ENCODE data around the gene ARHGAP27. TPM values are rescaled to one million over a fixed set of nuclear protein-coding genes. Genes with fewer than 3 reads are reported as not detected.
"Not testable (repeated sequence)": the region's sequence is repeated elsewhere in the genome, so short reads cannot be mapped to it uniquely, and the experiment has no call there.

Gene ARHGAP27
- total RNA-seq, 1 experiment from 2014 or later: 104 TPM

- Mint-ChIP-seq H3K36me3 (ENCODE audit: insufficient read depth, unreplicated experiment) (peaks cover 51% of the 10 kb centered on the region), H3K4me3 (ENCODE audit: low read depth, unreplicated experiment) (peak overlapping the region; percentile 37), H3K4me1 (ENCODE audit: low read depth, unreplicated experiment) (peaks cover 46% of the 10 kb centered on the region), H3K27ac (ENCODE audit: unreplicated experiment) (peak overlapping the region; percentile 92)
- BruUV-seq (replicated peaks); H3K27me3 Mint-ChIP-seq (ENCODE audit: unreplicated experiment); H3K9me3 Mint-ChIP-seq (ENCODE audit: low read depth, unreplicated experiment); intact Hi-C loops (cut with micrococcal nuclease; ENCODE audit: unreplicated experiment): not testable (repeated sequence)
- peak; percentile 78 for DNase-seq
- CTCF ChIA-PET: interaction anchor here (0.7 kb wide), 2 partner anchors 29 to 304 kb away, joined by 3 read pairs; no protein-coding TSS in a partner anchor
Observed at GRCh38 chr17:45448066-45448465, 15.4 kb upstream of the ARHGAP27 start.

DNA sequence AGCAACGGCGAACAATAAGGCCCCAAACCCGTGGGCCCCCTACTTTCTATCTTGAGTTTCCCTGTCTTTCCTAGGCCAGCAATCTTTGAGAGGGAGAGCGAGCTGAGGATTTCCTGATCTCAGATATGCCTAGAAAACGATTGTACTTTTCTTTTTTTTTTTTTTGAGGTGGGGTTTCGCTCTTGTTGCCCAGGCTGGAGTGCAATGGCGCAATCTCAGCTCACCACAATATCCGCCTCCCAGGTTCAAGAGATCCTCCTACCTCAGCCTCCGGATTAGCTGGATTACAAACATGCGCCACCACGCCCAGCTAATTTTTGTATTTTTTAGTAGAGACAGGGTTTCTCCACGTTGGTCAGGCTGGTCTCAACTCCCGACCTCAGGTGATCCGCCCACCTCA, 15.0 kb upstream of the ARHGAP27 start:
- Mint-ChIP-seq H3K4me1 (ENCODE audit: low read depth, unreplicated experiment) (peaks cover 46% of the 10 kb centered on the region), H3K4me3 (ENCODE audit: low read depth, unreplicated experiment) (peak overlapping the region; percentile 37), H3K27ac (ENCODE audit: unreplicated experiment) (peak overlapping the region; percentile 92), H3K36me3 (ENCODE audit: insufficient read depth, unreplicated experiment) (peaks cover 48% of the 10 kb centered on the region)
- CTCF ChIA-PET: interaction anchor here (0.7 kb wide), 2 partner anchors 29 to 304 kb away, joined by 3 read pairs; no protein-coding TSS in a partner anchor
- H3K27me3 Mint-ChIP-seq (ENCODE audit: unreplicated experiment); intact Hi-C loops (cut with micrococcal nuclease; ENCODE audit: unreplicated experiment); H3K9me3 Mint-ChIP-seq (ENCODE audit: low read depth, unreplicated experiment): not testable (repeated sequence)
- BruUV-seq (replicated peaks): TSS peak; percentile 74
- peak; percentile 71 for DNase-seq

DNA sequence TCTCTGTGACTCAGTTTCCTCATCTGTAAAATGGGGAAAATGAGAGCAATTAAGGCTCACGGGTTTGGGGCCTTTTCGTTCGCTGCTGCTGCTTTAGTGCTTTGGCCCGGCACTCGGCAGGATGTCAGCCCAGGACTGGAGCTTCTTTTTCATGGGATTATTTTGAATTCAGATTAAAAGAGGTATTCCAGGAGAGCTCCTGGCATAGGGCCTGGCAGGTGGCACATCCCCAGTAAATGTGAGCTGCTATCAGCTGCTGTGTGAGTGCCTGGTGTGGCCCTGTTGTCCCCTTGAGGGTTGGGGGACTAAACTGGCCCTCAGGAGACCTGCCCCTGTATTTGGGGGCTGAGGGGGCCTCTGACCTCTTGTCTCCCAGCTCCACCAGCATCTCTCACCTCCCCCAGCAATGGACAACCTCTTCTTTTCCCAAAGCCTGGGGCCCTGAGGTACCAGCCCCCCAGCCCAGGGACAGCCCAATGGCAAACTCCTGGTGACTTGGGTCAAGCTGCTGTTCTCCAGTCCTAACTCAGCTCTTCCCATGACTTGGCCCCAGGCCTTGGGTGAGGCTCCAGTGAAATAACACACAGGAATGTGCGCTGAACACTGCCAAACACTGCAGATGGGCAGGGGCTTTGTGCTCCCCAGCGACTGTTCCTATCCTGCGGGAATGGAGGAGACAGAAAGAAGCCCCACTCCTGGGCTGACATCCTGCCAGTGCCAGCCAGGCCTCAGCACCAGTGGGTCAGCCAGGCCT, 14.4 kb upstream of the ARHGAP27 start:
- peak overlapping the region; percentile 92 for H3K27ac Mint-ChIP-seq (ENCODE audit: unreplicated experiment)
- peak; percentile 55 for DNase-seq
- CTCF ChIA-PET: interaction anchor here (1.1 kb wide), 1 partner anchor 22 kb away, joined by 4 read pairs; no protein-coding TSS in a partner anchor

DNA sequence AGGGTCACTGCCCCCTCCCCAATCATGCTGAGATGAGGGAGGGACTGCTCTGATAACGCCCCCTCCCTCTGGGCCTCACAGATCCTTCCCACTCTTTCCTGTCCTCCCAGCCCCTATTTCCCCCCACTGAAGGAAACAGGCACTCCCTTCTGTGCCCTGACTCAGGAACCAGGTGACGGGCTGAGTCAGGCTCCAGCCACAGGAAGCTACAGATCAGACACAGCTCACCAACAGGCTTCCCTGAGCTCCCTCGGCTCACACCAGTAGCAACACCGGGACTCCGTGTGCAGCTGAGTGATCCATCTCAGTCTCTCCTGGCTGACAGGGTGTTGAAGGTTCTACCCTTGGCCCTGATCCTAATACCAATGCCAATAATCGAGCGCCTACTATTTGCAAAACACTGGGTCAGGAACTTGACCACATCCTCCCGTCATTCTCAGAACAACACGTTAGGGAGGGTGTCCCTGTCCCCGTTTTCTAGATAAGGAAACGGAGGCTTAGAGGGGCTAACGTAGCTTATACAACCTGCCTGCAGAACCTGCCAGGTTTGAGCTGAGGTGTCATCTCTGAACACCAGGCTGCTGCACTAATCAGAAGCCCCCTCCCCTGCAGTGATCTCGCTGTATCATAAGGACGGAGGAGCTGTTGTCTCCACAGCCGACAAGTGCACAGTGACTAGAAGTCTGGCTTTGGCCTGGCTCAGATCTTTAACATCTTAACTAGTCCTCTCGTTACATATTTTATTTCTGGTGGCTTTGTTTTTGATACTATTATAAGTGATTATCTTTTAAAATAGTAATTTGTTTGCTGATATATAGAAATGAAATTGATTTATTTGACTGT, 13.5 kb upstream of the ARHGAP27 start:
- Mint-ChIP-seq H3K4me3 (ENCODE audit: low read depth, unreplicated experiment) (peak overlapping the region; percentile 49), H3K36me3 (ENCODE audit: insufficient read depth, unreplicated experiment) (peaks cover 59% of the 10 kb centered on the region), H3K4me1 (ENCODE audit: low read depth, unreplicated experiment) (peaks cover 59% of the 10 kb centered on the region), H3K27ac (ENCODE audit: unreplicated experiment) (peak overlapping the region; percentile 95)
- H3K27me3 Mint-ChIP-seq (ENCODE audit: unreplicated experiment); H3K9me3 Mint-ChIP-seq (ENCODE audit: low read depth, unreplicated experiment); intact Hi-C loops (cut with micrococcal nuclease; ENCODE audit: unreplicated experiment): not testable (repeated sequence)
- CTCF ChIA-PET: interaction anchor here (0.6 to 1.1 kb wide), 4 partner anchors 14 to 712 kb away, joined by 4 to 6 read pairs (median 5); no protein-coding TSS in a partner anchor
- BruUV-seq (replicated peaks): TSS peak; percentile 96
- peak; percentile 81 for DNase-seq

More for the DNA sequence above, 14.4 kb upstream of the ARHGAP27 start:
- Mint-ChIP-seq H3K4me3 (ENCODE audit: low read depth, unreplicated experiment) (peak overlapping the region; percentile 37), H3K36me3 (ENCODE audit: insufficient read depth, unreplicated experiment) (peaks cover 52% of the 10 kb centered on the region), H3K4me1 (ENCODE audit: low read depth, unreplicated experiment) (peaks cover 50% of the 10 kb centered on the region)
- BruUV-seq (replicated peaks); H3K9me3 Mint-ChIP-seq (ENCODE audit: low read depth, unreplicated experiment); intact Hi-C loops (cut with micrococcal nuclease; ENCODE audit: unreplicated experiment); H3K27me3 Mint-ChIP-seq (ENCODE audit: unreplicated experiment): not testable (repeated sequence)

- H3K4me3 Mint-ChIP-seq (ENCODE audit: low read depth, unreplicated experiment); BruUV-seq (replicated peaks); H3K9me3 Mint-ChIP-seq (ENCODE audit: low read depth, unreplicated experiment); intact Hi-C loops (cut with micrococcal nuclease; ENCODE audit: unreplicated experiment); H3K27me3 Mint-ChIP-seq (ENCODE audit: unreplicated experiment); DNase-seq: not testable (repeated sequence)
- Mint-ChIP-seq H3K27ac (ENCODE audit: unreplicated experiment) (peak overlapping the region; percentile 95), H3K4me1 (ENCODE audit: low read depth, unreplicated experiment) (peaks cover 69% of the 10 kb centered on the region), H3K36me3 (ENCODE audit: insufficient read depth, unreplicated experiment) (peaks cover 66% of the 10 kb centered on the region)
- CTCF ChIA-PET: interaction anchor here (1.0 kb wide), 1 partner anchor 16 kb away, joined by 6 read pairs; no protein-coding TSS in a partner anchor
Observed at GRCh38 chr17:45444856-45445820, 12.5 kb upstream of the ARHGAP27 start.

- CTCF ChIA-PET; BruUV-seq (replicated peaks); H3K27ac Mint-ChIP-seq (ENCODE audit: unreplicated experiment); DNase-seq; H3K27me3 Mint-ChIP-seq (ENCODE audit: unreplicated experiment); H3K9me3 Mint-ChIP-seq (ENCODE audit: low read depth, unreplicated experiment); intact Hi-C loops (cut with micrococcal nuclease; ENCODE audit: unreplicated experiment); H3K4me3 Mint-ChIP-seq (ENCODE audit: low read depth, unreplicated experiment): not testable (repeated sequence)
- Mint-ChIP-seq H3K36me3 (ENCODE audit: insufficient read depth, unreplicated experiment) (peaks cover 71% of the 10 kb centered on the region), H3K4me1 (ENCODE audit: low read depth, unreplicated experiment) (peaks cover 77% of the 10 kb centered on the region)
Observed at GRCh38 chr17:45444301-45444700, 11.6 kb upstream of the ARHGAP27 start.

DNA sequence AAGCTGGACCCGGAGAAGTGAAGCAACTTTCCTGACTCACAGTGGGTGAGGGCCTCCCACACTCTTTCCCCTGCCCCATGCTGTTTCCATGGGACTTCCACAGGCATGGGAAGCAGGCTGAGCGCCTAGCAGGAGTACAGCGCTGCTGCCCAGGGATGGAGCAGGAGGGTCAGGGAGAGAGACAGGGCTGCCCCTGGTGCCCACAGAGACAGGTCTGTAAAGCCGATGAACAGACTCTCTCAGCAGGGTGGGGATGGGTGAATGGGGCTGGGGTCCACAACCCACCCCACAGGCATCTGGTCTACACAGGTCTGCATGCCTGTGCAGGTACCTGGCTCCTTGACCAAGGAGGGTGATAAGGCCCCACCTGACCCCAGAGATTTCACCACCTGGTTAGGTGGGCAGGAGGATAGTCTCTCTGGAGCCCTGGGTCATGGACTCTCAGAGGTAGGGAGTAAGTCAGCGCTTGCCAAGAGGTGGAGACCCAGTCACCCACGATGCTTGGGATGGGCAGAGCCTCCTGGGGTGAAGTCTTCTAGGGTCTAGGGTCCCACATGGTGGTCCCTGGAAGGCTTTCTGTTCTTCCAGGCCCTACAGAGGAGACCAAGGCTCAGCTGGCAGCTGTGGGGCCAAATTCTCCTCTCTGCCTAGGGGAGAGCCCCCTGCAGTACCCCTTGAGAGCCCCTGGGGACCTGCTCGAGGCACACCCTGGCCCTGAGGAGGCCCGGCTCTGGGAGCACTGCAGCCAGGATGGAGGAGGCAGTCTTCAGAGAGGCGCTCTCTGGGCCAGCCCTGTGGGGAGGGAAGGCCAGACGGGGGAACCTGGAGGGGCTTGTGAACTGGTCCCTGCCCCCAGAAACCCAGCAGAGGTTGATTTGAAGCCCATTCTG, 10.9 kb upstream of the ARHGAP27 start:
- CTCF ChIA-PET; BruUV-seq (replicated peaks); H3K27ac Mint-ChIP-seq (ENCODE audit: unreplicated experiment); H3K27me3 Mint-ChIP-seq (ENCODE audit: unreplicated experiment); H3K4me3 Mint-ChIP-seq (ENCODE audit: low read depth, unreplicated experiment); intact Hi-C loops (cut with micrococcal nuclease; ENCODE audit: unreplicated experiment); DNase-seq; H3K9me3 Mint-ChIP-seq (ENCODE audit: low read depth, unreplicated experiment): not testable (repeated sequence)
- Mint-ChIP-seq H3K4me1 (ENCODE audit: low read depth, unreplicated experiment) (peaks cover 77% of the 10 kb centered on the region), H3K36me3 (ENCODE audit: insufficient read depth, unreplicated experiment) (peaks cover 78% of the 10 kb centered on the region)

Measured in Calu3 (cell line).